ENCODE measurements around the gene NAALAD2. TPM values are rescaled to one million over a fixed set of nuclear protein-coding genes. Genes with fewer than 3 reads are reported as not detected.
"Not testable (repeated sequence)": the region's sequence is repeated elsewhere in the genome, so short reads cannot be mapped to it uniquely, and the experiment has no call there.

NAALAD2 gene
- total RNA-seq, 1 experiment from 2014 or later: 0.07 TPM

DNA sequence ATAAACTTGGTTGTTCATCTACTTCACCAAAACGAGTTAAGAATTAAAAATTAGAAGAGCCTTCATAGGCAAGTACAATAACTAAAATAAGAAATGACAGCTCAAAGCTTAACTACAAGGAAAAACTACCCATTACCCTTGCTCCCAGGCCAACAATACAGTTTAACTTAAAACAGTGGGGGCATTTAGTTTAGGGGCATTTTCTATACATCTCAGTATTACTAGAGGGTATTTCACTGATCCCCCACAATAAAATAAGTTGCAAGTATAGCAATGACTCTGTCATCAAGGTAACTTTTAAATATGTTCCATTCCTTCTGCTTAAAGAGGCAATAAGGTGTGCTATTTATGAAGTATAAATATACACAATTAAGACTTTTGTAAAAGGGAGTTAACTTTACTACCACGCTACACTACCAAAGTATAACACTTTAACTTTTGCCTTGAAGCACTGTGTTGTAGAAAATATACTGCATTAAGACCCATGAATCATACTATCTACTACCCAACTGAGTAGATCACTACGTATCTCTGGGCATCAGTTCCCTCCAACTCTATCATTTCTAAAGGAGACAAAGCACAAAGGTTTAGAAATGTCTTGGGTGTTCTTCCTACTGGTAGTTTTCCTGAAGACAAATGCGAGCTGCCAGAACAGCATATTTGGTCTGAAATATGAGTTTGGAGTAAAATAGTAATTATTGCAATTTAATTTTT is 58.6 kb downstream of the NAALAD2 start:
- DNase-seq (ENCODE audit: low spot score): no peak

- DNase-seq (ENCODE audit: low spot score): no peak
These were observed 62.9 kb downstream of the NAALAD2 start for GRCh38 chr11:90197377-90197776.

DNA sequence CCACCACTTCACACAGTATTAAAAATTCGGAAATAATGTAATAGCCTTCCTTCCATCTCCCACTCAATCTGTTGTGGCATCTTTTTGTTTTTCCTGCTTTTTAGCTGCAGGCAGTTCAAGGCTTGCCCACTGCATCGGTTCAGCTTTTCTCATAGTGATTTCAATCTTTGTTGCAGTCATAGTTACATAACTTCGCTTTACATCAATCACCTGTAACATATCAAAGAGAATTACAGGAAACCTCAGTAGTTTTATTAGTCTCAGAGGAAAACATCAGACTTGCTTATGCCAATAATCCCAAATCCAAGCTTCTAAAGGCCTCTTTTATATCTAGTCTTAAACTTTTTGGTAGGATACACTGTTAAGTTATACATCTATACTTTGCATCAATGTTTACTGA is 67.9 kb downstream of the NAALAD2 start:
- DNase-seq (ENCODE audit: low spot score): no peak

GRCh38 chr11:90204407-90204806 is 69.9 kb downstream of the NAALAD2 start:
- DNase-seq (ENCODE audit: low spot score): no peak

DNA sequence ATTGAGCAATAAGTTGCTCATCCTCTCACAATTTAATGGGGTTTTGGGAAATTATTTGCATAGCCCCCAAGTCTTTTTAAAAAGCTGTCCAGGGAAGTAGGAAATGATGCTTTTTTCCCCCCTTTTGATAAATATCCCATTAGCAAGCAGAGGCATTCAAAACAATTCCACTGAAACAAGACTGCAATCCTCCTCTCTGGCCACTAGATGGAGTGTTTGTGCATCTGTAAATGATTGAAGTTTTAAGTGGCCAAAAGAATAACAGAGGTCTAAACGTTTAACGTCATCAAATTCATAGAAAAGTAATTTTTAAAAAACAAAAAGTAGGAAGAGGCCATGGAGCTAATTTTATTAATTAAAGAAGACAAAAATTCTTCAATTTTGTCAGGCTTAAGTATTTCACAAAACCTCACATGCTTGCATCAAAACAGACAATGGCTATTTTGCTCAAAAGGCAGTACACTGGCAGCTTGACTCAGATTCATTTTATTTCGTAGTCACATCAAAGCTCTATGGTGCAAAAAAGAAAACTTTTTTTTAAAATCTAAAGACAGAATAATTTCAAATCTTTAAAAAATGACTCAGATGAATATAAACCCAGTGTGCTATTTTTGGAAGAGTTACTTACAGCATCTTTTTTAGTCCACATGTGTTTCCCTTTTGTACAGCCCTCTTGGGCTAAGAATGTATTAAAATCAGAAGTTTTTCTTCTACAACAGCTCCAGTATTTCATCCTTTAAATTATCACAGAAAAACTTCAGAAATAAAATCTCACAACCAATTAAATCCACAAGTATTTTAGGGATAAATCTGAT is 70.6 kb downstream of the NAALAD2 start:
- DNase-seq (ENCODE audit: low spot score): peak; percentile 27

- not testable (repeated sequence) for DNase-seq (ENCODE audit: low spot score)
These were observed 73.5 kb downstream of the NAALAD2 start for GRCh38 chr11:90207992-90208391.

GRCh38 chr11:90208857-90209256 is 74.4 kb downstream of the NAALAD2 start:
- DNase-seq (ENCODE audit: low spot score): no peak

DNA sequence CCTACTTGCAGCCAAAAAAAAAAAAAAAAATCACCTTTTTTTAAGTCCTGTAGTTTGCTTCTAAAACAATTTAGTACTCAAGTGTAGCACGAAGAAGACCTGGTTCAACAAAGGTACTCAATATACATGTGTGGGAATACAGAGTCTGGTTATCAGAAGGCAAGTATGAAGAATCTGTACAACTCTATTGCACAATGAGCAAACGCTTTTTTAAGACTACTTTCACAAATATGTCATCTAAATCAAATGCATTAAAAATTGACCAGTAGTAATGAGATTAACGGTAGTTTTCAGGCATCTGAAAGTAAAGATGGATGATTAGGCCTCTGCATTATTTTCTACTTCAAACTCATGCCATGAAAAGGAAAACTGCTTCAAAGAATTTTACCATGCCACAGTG is 78.9 kb downstream of the NAALAD2 start:
- DNase-seq (ENCODE audit: low spot score): no peak

- no peak for DNase-seq (ENCODE audit: low spot score)
These were observed 82.1 kb downstream of the NAALAD2 start for GRCh38 chr11:90216611-90217010.

GRCh38 chr11:90218606-90219005 is 84.1 kb downstream of the NAALAD2 start:
- no peak for DNase-seq (ENCODE audit: low spot score)

GRCh38 chr11:90219438-90219837 is 85.0 kb downstream of the NAALAD2 start:
- DNase-seq (ENCODE audit: low spot score): no peak

GRCh38 chr11:90220391-90220790 is 85.9 kb downstream of the NAALAD2 start:
- peak; percentile 6 for DNase-seq (ENCODE audit: low spot score)

DNA sequence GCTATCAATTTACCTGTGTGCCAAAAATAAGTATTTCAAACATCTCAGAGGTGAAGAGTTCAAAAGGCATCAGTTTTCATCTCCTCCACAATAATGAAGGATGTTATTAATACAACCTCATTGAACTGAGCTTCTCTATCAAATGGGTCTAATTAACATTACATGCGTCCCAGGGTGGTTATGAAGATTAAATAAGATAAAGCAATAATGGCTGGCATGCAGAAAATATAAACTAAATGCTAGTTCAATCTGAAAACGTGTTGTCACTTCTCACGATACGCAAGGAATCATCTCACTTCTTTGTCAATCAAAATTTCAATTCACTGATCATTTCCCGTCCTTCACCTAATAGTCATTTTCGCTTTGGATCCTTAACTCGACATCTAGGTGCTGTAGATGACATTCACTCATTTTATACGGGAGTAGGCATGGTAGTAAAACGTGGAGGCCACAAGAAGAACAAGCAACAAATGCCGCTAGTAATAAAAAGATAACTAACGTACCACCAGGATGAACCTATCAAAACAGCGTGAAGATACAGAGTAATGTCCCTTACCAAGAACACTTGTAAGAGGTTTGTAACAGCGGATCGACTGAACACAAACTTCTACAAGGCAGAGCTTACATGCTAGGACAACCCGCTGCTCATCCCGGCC is 87.5 kb downstream of the NAALAD2 start:
- no peak for DNase-seq (ENCODE audit: low spot score)

- DNase-seq (ENCODE audit: low spot score): peak; percentile 48
These were observed 88.2 kb downstream of the NAALAD2 start, which contains the start of gene CHORDC1 for GRCh38 chr11:90222459-90223247. TSS of gene CHORDC1 (minus strand) at chr11:90223049. CDS start at chr11:90222954, 95 bp downstream.

- no peak for DNase-seq (ENCODE audit: low spot score)
These were observed 88.8 kb downstream of the NAALAD2 start for GRCh38 chr11:90223248-90223585.

GRCh38 chr11:90228056-90228455 is 93.6 kb downstream of the NAALAD2 start:
- no peak for DNase-seq (ENCODE audit: low spot score)

DNA sequence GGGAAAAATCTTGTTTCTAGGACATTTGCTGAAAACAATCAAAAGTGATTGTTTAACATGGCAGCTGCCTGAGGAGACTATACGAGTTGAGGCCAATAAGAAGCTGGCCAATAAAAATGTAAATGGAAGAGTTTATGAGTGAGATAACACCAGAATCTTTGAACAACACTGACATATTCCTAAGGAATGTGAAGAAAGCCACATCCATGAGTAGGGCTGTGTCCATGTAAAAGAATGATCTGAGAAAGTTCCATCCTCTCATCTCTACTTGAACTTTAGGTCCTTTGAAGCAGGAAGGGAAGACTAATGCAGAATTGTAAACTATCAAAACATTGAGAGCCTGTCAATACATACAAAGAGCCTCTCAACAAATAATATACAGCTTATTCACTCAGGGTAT is 95.3 kb downstream of the NAALAD2 start:
- peak; percentile 1 for DNase-seq (ENCODE audit: low spot score)

GRCh38 chr11:90234977-90235376 is 100.5 kb downstream of the NAALAD2 start:
- no peak for DNase-seq (ENCODE audit: low spot score)

GRCh38 chr11:90235526-90235925 is 101.1 kb downstream of the NAALAD2 start:
- peak; percentile 1 for DNase-seq (ENCODE audit: low spot score)

GRCh38 chr11:90237004-90237403 is 102.5 kb downstream of the NAALAD2 start:
- no peak for DNase-seq (ENCODE audit: low spot score)

GRCh38 chr11:90239967-90240636 is 105.6 kb downstream of the NAALAD2 start:
- DNase-seq (ENCODE audit: low spot score): not testable (repeated sequence)

All from A172 (cell line).